Measurements from ENCODE around the gene CD34.

Gene CD34

DNA sequence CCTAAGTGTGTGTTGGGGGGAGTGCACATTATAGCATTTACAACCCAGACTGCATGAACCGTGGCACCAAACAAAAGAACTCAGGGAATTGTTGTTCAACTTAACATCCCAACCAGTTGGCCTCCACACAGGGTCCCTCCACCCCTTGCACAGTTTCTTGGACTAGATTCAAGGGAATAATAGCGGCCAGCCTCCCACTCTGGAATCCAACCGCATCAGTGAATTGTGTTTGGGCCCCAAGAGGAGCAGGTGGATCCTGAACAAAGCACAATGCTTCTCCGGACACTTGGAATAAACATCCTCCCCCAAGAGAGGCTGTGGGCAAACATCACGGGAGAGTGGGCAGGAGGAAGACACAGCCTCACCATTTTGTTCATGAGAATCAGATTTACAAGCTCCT is 18.2 kb downstream of the CD34 start:
- Histone ChIP-seq H3K4me3 (ENCODE audit: low read depth in 1 of 5, low read length in 5 of 5) (no peak overlapping the region), H3K36me3 (ENCODE audit: control insufficient read depth in 5 of 5, insufficient read depth in 5 of 5, low read length in 5 of 5) (peaks cover 0 to 42% (median 18%) of the 10 kb centered on the region in 5 donors), H3K27me3 (ENCODE audit: control insufficient read depth in 5 of 5, insufficient read depth in 4 of 5, low read length in 5 of 5) (no peaks in the 10 kb centered on the region), H3K9ac (ENCODE audit: low read length in 5 of 5) (no peak overlapping the region), H3K4me1 (ENCODE audit: control insufficient read depth in 5 of 5, insufficient read depth in 5 of 5, low read length in 5 of 5) (peaks cover 35 to 89% (median 65%) of the 10 kb centered on the region in 5 donors), H3K9me3 (ENCODE audit: control insufficient read depth in 5 of 5, low read length in 5 of 5) (no peaks in the 10 kb centered on the region), H3K27ac (ENCODE audit: low read depth, low read length) (peak overlapping the region; percentile 2)

- Histone ChIP-seq H3K4me3 (ENCODE audit: low read depth in 1 of 5, low read length in 5 of 5) (no peak overlapping the region), H3K9me3 (ENCODE audit: control insufficient read depth in 5 of 5, low read length in 5 of 5) (no peaks in the 10 kb centered on the region), H3K27me3 (ENCODE audit: control insufficient read depth in 5 of 5, insufficient read depth in 4 of 5, low read length in 5 of 5) (no peaks in the 10 kb centered on the region), H3K27ac (ENCODE audit: low read depth, low read length) (peak overlapping the region; percentile 90), H3K4me1 (ENCODE audit: control insufficient read depth in 5 of 5, insufficient read depth in 5 of 5, low read length in 5 of 5) (peaks cover 41 to 97% (median 74%) of the 10 kb centered on the region in 5 donors), H3K9ac (ENCODE audit: low read length in 5 of 5) (peak overlapping the region in 1 of 5 donors; percentile 44), H3K36me3 (ENCODE audit: control insufficient read depth in 5 of 5, insufficient read depth in 5 of 5, low read length in 5 of 5) (peaks cover 0 to 57% (median 28%) of the 10 kb centered on the region in 5 donors)
Observed at GRCh38 chr1:207891148-207891547, 19.8 kb downstream of the CD34 start.

- Histone ChIP-seq H3K36me3 (ENCODE audit: control insufficient read depth in 5 of 5, insufficient read depth in 5 of 5, low read length in 5 of 5) (peaks cover 0 to 50% (median 24%) of the 10 kb centered on the region in 5 donors), H3K4me3 (ENCODE audit: low read depth in 1 of 5, low read length in 5 of 5) (no peak overlapping the region), H3K27me3 (ENCODE audit: control insufficient read depth in 5 of 5, insufficient read depth in 4 of 5, low read length in 5 of 5) (no peaks in the 10 kb centered on the region), H3K4me1 (ENCODE audit: control insufficient read depth in 5 of 5, insufficient read depth in 5 of 5, low read length in 5 of 5) (peaks cover 45 to 99% (median 82%) of the 10 kb centered on the region in 5 donors), H3K9me3 (ENCODE audit: control insufficient read depth in 5 of 5, low read length in 5 of 5) (no peaks in the 10 kb centered on the region), H3K27ac (ENCODE audit: low read depth, low read length) (peak overlapping the region; percentile 90), H3K9ac (ENCODE audit: low read length in 5 of 5) (peak overlapping the region in 2 of 5 donors; percentile 35 to 48)
Observed at GRCh38 chr1:207890136-207890738, 20.7 kb downstream of the CD34 start.

DNA sequence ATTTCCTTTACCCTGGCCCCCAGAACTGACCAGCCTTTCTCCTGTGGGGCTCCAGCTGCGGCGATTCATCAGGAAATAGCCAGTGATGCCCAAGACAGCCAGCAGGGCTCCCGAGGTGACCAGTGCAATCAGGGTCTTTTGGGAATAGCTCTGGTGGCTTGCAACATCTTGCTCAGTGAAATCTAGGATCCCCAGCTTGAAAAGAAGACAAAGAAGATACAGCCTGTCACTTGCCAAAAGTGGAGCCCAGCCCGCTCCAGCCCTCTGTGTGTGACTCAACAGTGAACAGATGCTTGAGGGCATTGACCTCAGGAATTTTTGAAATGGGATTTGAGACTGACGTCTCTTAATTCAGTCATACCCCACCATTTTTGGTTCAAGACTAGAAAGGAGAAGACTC is 22.3 kb downstream of the CD34 start:
- Histone ChIP-seq H3K27me3 (ENCODE audit: control insufficient read depth in 5 of 5, insufficient read depth in 4 of 5, low read length in 5 of 5) (no peaks in the 10 kb centered on the region), H3K4me3 (ENCODE audit: low read depth in 1 of 5, low read length in 5 of 5) (no peak overlapping the region), H3K9me3 (ENCODE audit: control insufficient read depth in 5 of 5, low read length in 5 of 5) (no peaks in the 10 kb centered on the region), H3K4me1 (ENCODE audit: control insufficient read depth in 5 of 5, insufficient read depth in 5 of 5, low read length in 5 of 5) (peaks cover 48 to 94% (median 81%) of the 10 kb centered on the region in 5 donors), H3K9ac (ENCODE audit: low read length in 5 of 5) (peak overlapping the region in 1 of 5 donors; percentile 30), H3K27ac (ENCODE audit: low read depth, low read length) (peak overlapping the region; percentile 90), H3K36me3 (ENCODE audit: control insufficient read depth in 5 of 5, insufficient read depth in 5 of 5, low read length in 5 of 5) (peaks cover 0 to 44% (median 19%) of the 10 kb centered on the region in 5 donors)

DNA sequence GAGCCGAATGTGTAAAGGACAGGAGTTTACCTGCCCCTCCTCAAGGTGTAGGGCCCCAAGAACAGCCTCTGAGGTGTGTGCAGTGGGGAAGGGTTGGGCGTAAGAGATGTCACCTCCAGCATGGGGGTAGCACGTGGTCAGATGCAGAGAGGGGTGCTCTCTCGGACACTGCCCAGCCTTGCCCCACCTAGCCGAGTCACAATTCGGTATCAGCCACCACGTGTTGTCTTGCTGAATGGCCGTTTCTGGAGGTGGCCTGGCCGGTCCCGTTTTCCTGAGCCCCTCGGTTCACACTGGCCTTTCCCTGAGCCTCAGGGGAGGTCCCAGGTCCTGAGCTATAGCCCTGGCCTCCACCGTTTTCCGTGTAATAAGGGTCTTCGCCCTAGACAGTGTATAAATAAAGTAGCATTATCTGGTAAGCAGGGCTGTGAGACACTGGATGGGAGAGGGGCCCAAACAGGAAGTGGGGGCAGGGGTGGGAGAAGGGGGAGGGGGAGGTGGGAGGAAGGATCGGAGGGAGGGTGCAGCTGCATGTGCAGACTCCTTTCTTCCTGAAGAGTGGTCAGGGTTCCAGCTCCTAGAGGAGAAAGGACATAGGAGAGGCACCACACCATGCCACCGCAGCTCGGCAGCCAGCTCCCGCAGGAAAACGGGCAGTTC is 23.3 kb downstream of the CD34 start:
- Histone ChIP-seq H3K9me3 (ENCODE audit: control insufficient read depth in 5 of 5, low read length in 5 of 5) (no peaks in the 10 kb centered on the region), H3K4me1 (ENCODE audit: control insufficient read depth in 5 of 5, insufficient read depth in 5 of 5, low read length in 5 of 5) (peaks cover 48 to 90% (median 72%) of the 10 kb centered on the region in 5 donors), H3K4me3 (ENCODE audit: low read depth in 1 of 5, low read length in 5 of 5) (no peak overlapping the region), H3K27me3 (ENCODE audit: control insufficient read depth in 5 of 5, insufficient read depth in 4 of 5, low read length in 5 of 5) (no peaks in the 10 kb centered on the region), H3K36me3 (ENCODE audit: control insufficient read depth in 5 of 5, insufficient read depth in 5 of 5, low read length in 5 of 5) (peaks cover 0 to 44% (median 19%) of the 10 kb centered on the region in 5 donors), H3K9ac (ENCODE audit: low read length in 5 of 5) (no peak overlapping the region), H3K27ac (ENCODE audit: low read depth, low read length) (peak overlapping the region; percentile 90)

GRCh38 chr1:207886227-207886626 is 24.7 kb downstream of the CD34 start:
- no peak overlapping the region for H3K9ac ChIP-seq (ENCODE audit: low read length in 5 of 5)
- H3K9me3 ChIP-seq (ENCODE audit: control insufficient read depth in 5 of 5, low read length in 5 of 5), result no peaks in the 10 kb centered on the region
- H3K27ac ChIP-seq (ENCODE audit: low read depth, low read length), result peak overlapping the region; percentile 90
- peaks cover 0 to 43% (median 19%) of the 10 kb centered on the region in 5 donors for H3K36me3 ChIP-seq (ENCODE audit: control insufficient read depth in 5 of 5, insufficient read depth in 5 of 5, low read length in 5 of 5)
- peaks cover 40 to 79% (median 59%) of the 10 kb centered on the region in 5 donors for H3K4me1 ChIP-seq (ENCODE audit: control insufficient read depth in 5 of 5, insufficient read depth in 5 of 5, low read length in 5 of 5)
- H3K27me3 ChIP-seq (ENCODE audit: control insufficient read depth in 5 of 5, insufficient read depth in 4 of 5, low read length in 5 of 5), result no peaks in the 10 kb centered on the region
- no peak overlapping the region for H3K4me3 ChIP-seq (ENCODE audit: low read depth in 1 of 5, low read length in 5 of 5)

DNA sequence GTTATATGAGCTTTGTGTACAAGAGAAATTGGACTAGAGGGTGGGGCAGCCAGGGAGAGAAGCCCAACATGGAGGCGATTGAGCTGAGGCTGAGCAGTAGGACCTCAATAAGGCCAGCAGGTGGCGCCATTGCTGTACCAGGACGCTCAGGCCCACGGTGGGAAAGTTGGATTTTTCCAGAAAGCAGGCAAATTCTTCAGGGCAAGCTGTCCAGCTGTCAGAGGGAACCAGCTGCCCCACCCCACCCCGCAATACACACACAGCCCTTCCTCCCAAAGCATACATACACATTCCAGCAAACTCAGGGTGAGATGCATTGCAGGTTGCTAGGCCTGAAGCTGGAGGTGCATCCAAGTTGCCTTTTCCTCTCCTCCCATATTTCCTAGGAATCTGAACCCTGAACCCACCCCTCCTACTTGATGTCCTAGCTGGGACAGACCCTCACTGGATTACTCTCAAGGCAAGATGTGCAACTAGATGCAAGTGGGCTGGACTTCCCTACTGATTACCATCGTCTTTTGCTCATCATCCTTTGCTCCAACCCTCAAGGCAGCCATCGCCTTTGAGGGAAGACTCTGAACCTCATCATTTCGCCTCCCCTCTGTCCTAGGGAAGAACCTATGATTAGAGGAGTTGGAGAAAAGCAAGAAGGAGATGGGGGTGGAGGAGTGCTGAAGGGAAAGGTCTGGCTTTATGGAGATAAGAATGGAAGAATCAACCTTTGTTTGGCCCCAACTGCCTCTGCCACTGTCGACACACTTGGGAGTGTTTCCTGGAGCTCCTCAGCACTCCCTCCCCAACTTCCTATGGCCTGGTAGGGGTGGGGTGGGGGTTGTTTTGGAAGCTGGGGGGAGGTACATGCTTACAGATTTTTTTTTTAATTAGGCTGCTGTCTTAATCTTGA is 25.5 kb downstream of the CD34 start:
- H3K4me3 ChIP-seq (ENCODE audit: low read depth in 1 of 5, low read length in 5 of 5), result no peak overlapping the region
- peaks cover 32 to 70% (median 51%) of the 10 kb centered on the region in 5 donors for H3K4me1 ChIP-seq (ENCODE audit: control insufficient read depth in 5 of 5, insufficient read depth in 5 of 5, low read length in 5 of 5)
- H3K27me3 ChIP-seq (ENCODE audit: control insufficient read depth in 5 of 5, insufficient read depth in 4 of 5, low read length in 5 of 5), result no peaks in the 10 kb centered on the region
- H3K36me3 ChIP-seq (ENCODE audit: control insufficient read depth in 5 of 5, insufficient read depth in 5 of 5, low read length in 5 of 5), result peaks cover 0 to 43% (median 19%) of the 10 kb centered on the region in 5 donors
- H3K9me3 ChIP-seq (ENCODE audit: control insufficient read depth in 5 of 5, low read length in 5 of 5), result no peaks in the 10 kb centered on the region
- peak overlapping the region; percentile 90 for H3K27ac ChIP-seq (ENCODE audit: low read depth, low read length)
- peak overlapping the region in 1 of 5 donors; percentile 65 for H3K9ac ChIP-seq (ENCODE audit: low read length in 5 of 5)

DNA sequence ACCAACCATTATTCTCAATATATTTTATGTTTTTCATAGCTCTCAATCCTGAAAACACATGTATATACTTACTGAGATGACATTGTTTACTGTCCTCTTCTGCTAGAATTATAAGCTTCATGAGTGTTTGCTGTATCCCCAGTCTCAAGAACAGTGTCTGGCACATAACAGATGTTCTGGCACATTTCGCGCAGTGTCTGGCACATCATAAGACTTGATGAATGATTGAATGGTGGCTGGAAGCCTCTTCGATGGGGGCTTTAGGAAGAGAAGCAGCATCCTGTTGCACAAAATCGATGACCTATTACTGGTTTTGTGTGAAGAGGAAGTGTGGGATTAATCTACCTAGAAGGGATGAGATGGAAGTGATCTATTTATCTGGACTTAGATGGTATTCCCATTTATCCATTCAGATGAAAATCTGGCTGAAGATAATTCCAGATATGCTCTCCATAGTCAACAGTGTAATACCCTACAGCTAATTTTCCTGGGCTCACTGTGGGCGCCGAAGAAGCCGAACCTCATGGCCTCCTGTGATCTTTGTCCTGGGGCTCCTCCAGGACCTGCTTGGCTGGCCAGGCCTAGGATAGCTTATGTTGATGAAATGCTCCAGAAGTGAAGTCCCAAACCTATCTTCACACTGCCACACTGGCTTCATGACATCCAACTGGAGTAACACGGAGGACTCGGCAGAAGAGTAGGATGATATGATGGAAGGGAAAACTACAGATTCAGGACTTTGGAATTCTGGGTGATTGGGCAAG is 26.5 kb downstream of the CD34 start:
- H3K4me1 ChIP-seq (ENCODE audit: control insufficient read depth in 5 of 5, insufficient read depth in 5 of 5, low read length in 5 of 5), result peaks cover 28 to 61% (median 41%) of the 10 kb centered on the region in 5 donors
- peak overlapping the region; percentile 90 for H3K27ac ChIP-seq (ENCODE audit: low read depth, low read length)
- no peaks in the 10 kb centered on the region for H3K9me3 ChIP-seq (ENCODE audit: control insufficient read depth in 5 of 5, low read length in 5 of 5)
- H3K27me3 ChIP-seq (ENCODE audit: control insufficient read depth in 5 of 5, insufficient read depth in 4 of 5, low read length in 5 of 5), result no peaks in the 10 kb centered on the region
- H3K36me3 ChIP-seq (ENCODE audit: control insufficient read depth in 5 of 5, insufficient read depth in 5 of 5, low read length in 5 of 5), result peaks cover 0 to 42% (median 19%) of the 10 kb centered on the region in 5 donors
- peak overlapping the region in 1 of 5 donors; percentile 31 for H3K9ac ChIP-seq (ENCODE audit: low read length in 5 of 5)
- H3K4me3 ChIP-seq (ENCODE audit: low read depth in 1 of 5, low read length in 5 of 5), result no peak overlapping the region

GRCh38 chr1:207883660-207884250 is 27.2 kb downstream of the CD34 start:
- H3K36me3 ChIP-seq (ENCODE audit: control insufficient read depth in 5 of 5, insufficient read depth in 5 of 5, low read length in 5 of 5), result peaks cover 0 to 39% (median 20%) of the 10 kb centered on the region in 5 donors
- no peak overlapping the region for H3K9ac ChIP-seq (ENCODE audit: low read length in 5 of 5)
- no peaks in the 10 kb centered on the region for H3K9me3 ChIP-seq (ENCODE audit: control insufficient read depth in 5 of 5, low read length in 5 of 5)
- H3K27ac ChIP-seq (ENCODE audit: low read depth, low read length), result peak overlapping the region; percentile 43
- H3K4me1 ChIP-seq (ENCODE audit: control insufficient read depth in 5 of 5, insufficient read depth in 5 of 5, low read length in 5 of 5), result peaks cover 22 to 54% (median 34%) of the 10 kb centered on the region in 5 donors
- no peaks in the 10 kb centered on the region for H3K27me3 ChIP-seq (ENCODE audit: control insufficient read depth in 5 of 5, insufficient read depth in 4 of 5, low read length in 5 of 5)
- H3K4me3 ChIP-seq (ENCODE audit: low read depth in 1 of 5, low read length in 5 of 5), result no peak overlapping the region
